Activated CD8-positive, alpha-beta T cell treated with anti-CD3 and anti-CD28 coated beads for 36 hours (primary cell): ENCODE results near the gene GRAMD4. TPM values are rescaled to one million over a fixed set of nuclear protein-coding genes. Genes with fewer than 3 reads are reported as not detected.

ENCODE experiments used
- ATAC-seq: fragments of 200-7000 bp; cut with Tn5 transposase; one replicate; pipeline ENCODE4 v1.10.0; 2021; ENCODE audit warnings: mild to moderate bottlenecking, moderate library complexity
- CTCF ChIA-PET: fragments of 350-600 bp; sonication (Branson Sonifier 250); formaldehyde crosslinking; loops from one replicate; lab custom pipeline; 2021; ENCODE audit warnings: antibody characterized with exemption; lab: Charles Lee
- POLR2A ChIA-PET: fragments of 350-600 bp; sonication (Branson Sonifier 250); formaldehyde crosslinking; loops from one replicate; lab custom pipeline; 2021; ENCODE audit warnings: antibody characterized with exemption; lab: Charles Lee
- DNase-seq: peaks from one replicate; pipeline ENCODE4 v3.0.0-alpha.2; 2020
- H3K27ac Mint-ChIP-seq: one replicate; pipeline ENCODE4 v1.8.0; 2021; ENCODE audit warnings: mild to moderate bottlenecking, mixed read lengths
- H3K27me3 Mint-ChIP-seq: one replicate; pipeline ENCODE4 v1.8.0; 2021; ENCODE audit warnings: mixed read lengths
- H3K36me3 Mint-ChIP-seq: one replicate; pipeline ENCODE4 v1.8.0; 2021; ENCODE audit warnings: low read depth, mixed read lengths
- H3K4me1 Mint-ChIP-seq: one replicate; pipeline ENCODE4 v1.8.0; 2021; ENCODE audit warnings: low read depth, mixed read lengths
- H3K4me3 Mint-ChIP-seq: one replicate; pipeline ENCODE4 v1.8.0; 2021; ENCODE audit warnings: mild to moderate bottlenecking, moderate library complexity, mixed read lengths
- H3K9me3 Mint-ChIP-seq: one replicate; pipeline ENCODE4 v1.8.0; 2021; ENCODE audit warnings: mixed read lengths
- intact Hi-C: fragments of 100-400 bp; cut with micrococcal nuclease; formaldehyde crosslinking; loops from one replicate; pipeline ENCODE4 v1.10.0; 2022
- total RNA-seq, 2 experiments: library from RNA; stranded (reverse); gene quantifications; one replicate each; pipeline ENCODE4 v1.2.3, GENCODE V29; 2021
- TF ChIP-seq, protein P1 (sequence below): fragments of 200-600 bp; IDR thresholded peaks from one replicate; pipeline ENCODE4 v1.8.0; 2022; ENCODE audit warnings: antibody characterized with exemption, mild to moderate bottlenecking

GRAMD4 gene
- total RNA-seq, 2 experiments from 2014 or later = 26.9 to 28.1 TPM

DNA sequence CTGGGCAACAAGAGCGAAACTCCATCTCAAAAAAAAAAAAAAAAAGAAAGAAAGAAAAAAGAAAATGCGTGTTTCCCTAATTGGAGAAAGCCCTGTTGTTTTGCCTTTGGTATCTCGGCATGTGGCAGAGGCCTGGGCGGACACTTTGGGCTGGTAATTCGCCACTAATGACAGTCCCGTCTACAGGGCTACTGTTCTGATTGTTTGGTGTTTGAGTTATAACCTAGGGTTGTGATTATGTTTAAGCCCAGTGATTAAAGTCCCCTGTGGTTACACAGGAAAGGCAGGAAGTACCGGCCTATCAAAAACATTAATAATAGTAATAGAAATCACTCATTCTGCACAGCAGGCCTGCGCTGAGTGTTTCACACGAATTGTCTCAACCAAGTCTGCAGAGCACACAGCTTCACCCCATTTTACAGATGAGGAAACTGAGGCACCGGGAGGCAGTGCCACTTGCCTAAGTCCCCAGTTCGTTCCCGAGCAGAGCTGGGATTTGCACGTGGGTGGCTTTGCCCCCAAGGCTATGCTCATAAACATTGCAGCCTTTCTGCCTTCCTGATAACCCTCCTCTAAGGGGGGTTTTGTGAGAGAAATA lies 39.1 kb upstream of the GRAMD4 start:
- H3K27ac Mint-ChIP-seq = no peak overlapping the region

GRCh38 chr22:46581538-46582244 lies 38.5 kb upstream of the GRAMD4 start:
- CTCF ChIA-PET = interaction anchor here (0.6 to 1.1 kb wide), 2 partner anchors 18 to 133 kb away, joined by 3 to 4 read pairs; no protein-coding TSS in a partner anchor
- TF ChIP-seq, protein P1, sequence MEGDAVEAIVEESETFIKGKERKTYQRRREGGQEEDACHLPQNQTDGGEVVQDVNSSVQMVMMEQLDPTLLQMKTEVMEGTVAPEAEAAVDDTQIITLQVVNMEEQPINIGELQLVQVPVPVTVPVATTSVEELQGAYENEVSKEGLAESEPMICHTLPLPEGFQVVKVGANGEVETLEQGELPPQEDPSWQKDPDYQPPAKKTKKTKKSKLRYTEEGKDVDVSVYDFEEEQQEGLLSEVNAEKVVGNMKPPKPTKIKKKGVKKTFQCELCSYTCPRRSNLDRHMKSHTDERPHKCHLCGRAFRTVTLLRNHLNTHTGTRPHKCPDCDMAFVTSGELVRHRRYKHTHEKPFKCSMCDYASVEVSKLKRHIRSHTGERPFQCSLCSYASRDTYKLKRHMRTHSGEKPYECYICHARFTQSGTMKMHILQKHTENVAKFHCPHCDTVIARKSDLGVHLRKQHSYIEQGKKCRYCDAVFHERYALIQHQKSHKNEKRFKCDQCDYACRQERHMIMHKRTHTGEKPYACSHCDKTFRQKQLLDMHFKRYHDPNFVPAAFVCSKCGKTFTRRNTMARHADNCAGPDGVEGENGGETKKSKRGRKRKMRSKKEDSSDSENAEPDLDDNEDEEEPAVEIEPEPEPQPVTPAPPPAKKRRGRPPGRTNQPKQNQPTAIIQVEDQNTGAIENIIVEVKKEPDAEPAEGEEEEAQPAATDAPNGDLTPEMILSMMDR = no peak
- ATAC-seq = no peak
- Mint-ChIP-seq H3K36me3 (no peaks in the 10 kb centered on the region), H3K27me3 (no peaks in the 10 kb centered on the region), H3K4me3 (no peak overlapping the region), H3K4me1 (peaks cover 23% of the 10 kb centered on the region), H3K27ac (no peak overlapping the region), H3K9me3 (no peaks in the 10 kb centered on the region)
- POLR2A ChIA-PET = interaction anchor here (0.6 to 1.2 kb wide), 3 partner anchors 20 to 152 kb away, joined by 3 read pairs; no protein-coding TSS in a partner anchor
- DNase-seq = peak; percentile 23
- intact Hi-C loops = loop anchor here (10.0 kb wide), 1 partner anchor 93 kb away; no protein-coding TSS in a partner anchor

More for the DNA sequence above, 39.1 kb upstream of the GRAMD4 start:
- H3K4me3 Mint-ChIP-seq = no peak overlapping the region
- ATAC-seq = no peak
- intact Hi-C loops = loop anchor here (10.0 kb wide), 1 partner anchor 94 kb away; no protein-coding TSS in a partner anchor
- H3K27me3 Mint-ChIP-seq = no peaks in the 10 kb centered on the region
- no peaks in the 10 kb centered on the region for H3K36me3 Mint-ChIP-seq
- H3K9me3 Mint-ChIP-seq = no peaks in the 10 kb centered on the region
- DNase-seq = no peak
- POLR2A ChIA-PET = interaction anchor here (0.6 kb wide), 2 partner anchors 19 to 153 kb away, joined by 3 read pairs; no protein-coding TSS in a partner anchor
- TF ChIP-seq, protein P1 = no peak
- peaks cover 26% of the 10 kb centered on the region for H3K4me1 Mint-ChIP-seq
- CTCF ChIA-PET = interaction anchor here (1.1 kb wide), 1 partner anchor 17 kb away, joined by 4 read pairs; no protein-coding TSS in a partner anchor

- Mint-ChIP-seq H3K9me3 (no peaks in the 10 kb centered on the region), H3K4me1 (peaks cover 30% of the 10 kb centered on the region), H3K27me3 (no peaks in the 10 kb centered on the region), H3K36me3 (no peaks in the 10 kb centered on the region), H3K4me3 (no peak overlapping the region), H3K27ac (no peak overlapping the region)
- CTCF ChIA-PET = interaction anchor here (0.6 kb wide), 1 partner anchor 132 kb away, joined by 3 read pairs; no protein-coding TSS in a partner anchor
- intact Hi-C loops = loop anchor here (10.0 kb wide), 1 partner anchor 92 kb away; no protein-coding TSS in a partner anchor
- POLR2A ChIA-PET = interaction anchor here (1.2 kb wide), 1 partner anchor 78 kb away, joined by 3 read pairs; no protein-coding TSS in a partner anchor
- no peak for ATAC-seq
- TF ChIP-seq, protein P1 = no peak
- DNase-seq = no peak
These were observed 37.8 kb upstream of the GRAMD4 start for GRCh38 chr22:46582281-46582933.

DNA sequence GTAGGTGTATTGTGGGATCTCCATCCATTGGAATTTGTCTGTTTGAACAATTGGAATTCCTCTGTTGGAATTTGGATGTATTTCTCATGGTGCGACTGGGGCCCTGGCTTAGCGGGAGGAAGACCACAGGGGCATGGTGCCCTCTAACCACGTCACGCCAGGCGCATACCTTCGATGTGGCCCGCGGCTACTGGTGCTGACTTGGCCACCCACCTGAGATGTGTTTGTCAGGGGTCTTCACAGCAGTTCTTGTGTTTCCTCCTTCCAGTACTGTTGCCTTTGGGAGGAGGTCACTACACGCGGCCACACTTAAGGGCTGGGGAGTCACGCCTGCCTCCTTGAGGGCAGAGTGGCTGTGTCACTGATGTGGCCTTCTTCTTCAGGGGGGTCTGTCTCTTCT lies 36.6 kb upstream of the GRAMD4 start:
- Mint-ChIP-seq H3K27ac (no peak overlapping the region), H3K36me3 (no peaks in the 10 kb centered on the region), H3K9me3 (no peaks in the 10 kb centered on the region), H3K27me3 (no peaks in the 10 kb centered on the region), H3K4me1 (peaks cover 30% of the 10 kb centered on the region), H3K4me3 (no peak overlapping the region)
- no peak for ATAC-seq
- DNase-seq = no peak
- ChIA-PET CTCF (no interaction called here), POLR2A (interaction anchor here (0.6 kb wide), 1 partner anchor 442 kb away, joined by 3 read pairs; no protein-coding TSS in a partner anchor)
- intact Hi-C loops = loop anchor here (10.0 kb wide), 1 partner anchor 91 kb away; no protein-coding TSS in a partner anchor
- TF ChIP-seq, protein P1 = no peak
